ENCODE measurements around the gene C1orf94. TPM values are rescaled to one million over a fixed set of nuclear protein-coding genes. Genes with fewer than 3 reads are reported as not detected.

Gene C1orf94
- total and polyA plus RNA-seq, 2 donors (not counting 1 experiment from before 2014, with no cell fraction given): not detected

DNA sequence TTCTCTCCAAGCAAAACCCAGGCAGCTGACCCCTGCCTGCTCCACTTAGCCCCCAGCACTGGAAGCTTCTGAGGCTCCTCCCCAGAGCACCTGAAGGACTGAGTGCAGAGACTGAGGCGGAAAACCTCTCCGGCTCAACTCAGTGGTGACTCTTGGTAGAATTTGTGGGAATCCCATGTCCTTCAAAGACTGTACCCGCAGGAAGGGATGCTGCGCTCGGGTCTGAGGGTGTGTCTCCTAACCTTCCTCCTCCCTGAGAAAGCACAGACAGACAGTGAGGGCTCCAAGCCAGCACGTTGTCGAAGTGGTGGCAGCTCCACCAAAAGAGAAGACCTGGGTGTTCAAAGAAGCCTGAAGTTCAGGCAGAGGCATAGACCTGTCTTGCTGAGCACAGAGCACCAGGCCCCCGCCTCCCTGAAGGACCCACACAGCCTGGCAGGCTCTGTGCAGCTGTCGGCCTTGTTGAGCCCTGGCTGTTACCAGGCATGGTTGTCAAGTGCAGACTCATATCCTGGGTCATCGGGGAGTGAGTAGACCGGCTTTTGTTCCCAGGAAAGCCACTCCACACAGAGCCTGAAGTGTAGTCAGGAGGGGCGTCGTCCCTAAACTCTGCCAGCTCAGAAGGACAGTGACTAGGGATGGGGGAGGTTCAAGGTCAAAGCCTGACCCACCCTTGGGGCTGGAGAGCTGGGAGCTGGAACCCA is 48.4 kb upstream of the C1orf94 start:
- ATAC-seq (ENCODE audit: low read depth): no peak
- no peak overlapping the region for H3K4me3 Mint-ChIP-seq

DNA sequence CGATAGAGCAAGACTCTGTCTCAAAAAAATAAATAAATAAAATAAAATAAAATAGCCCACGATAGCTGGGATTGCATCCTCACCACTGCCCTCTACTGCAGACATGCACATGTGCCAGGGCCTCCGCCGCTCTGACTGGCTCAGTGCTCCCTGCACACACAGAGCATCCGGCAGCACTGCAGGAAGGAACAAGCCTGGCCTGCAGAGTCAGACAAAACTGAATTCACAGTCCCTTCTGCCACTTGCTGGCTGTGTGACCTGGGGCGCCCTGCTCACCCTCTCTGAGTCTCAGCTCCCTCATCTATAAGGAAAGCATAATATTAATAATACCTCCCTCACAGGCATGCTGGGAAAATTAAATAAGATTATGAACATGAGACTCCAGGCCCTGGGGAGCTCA is 47.1 kb upstream of the C1orf94 start:
- Histone ChIP-seq H3K27ac (ENCODE audit: low read length in 2 of 2) (no peak overlapping the region), H3K9ac (ENCODE audit: low read length) (no peak overlapping the region), H3K4me2 (replicated peaks; ENCODE audit: low read depth, low read length, poor library complexity, severe bottlenecking) (no peak overlapping the region), H4K20me1 (ENCODE audit: control insufficient read depth, insufficient read depth, low read length, poor library complexity, severe bottlenecking) (no peaks in the 10 kb centered on the region), H3K36me3 (replicated peaks in 1 of 2; ENCODE audit: control extremely low read depth in 1 of 2, control insufficient read depth in 1 of 2, extremely low read depth in 1 of 2, insufficient read depth in 2 of 2, low read length in 1 of 2) (no peaks in the 10 kb centered on the region), H3K4me1 (ENCODE audit: control insufficient read depth in 2 of 2, insufficient read depth in 2 of 2, low read length in 2 of 2) (no peaks in the 10 kb centered on the region), H2AFZ (ENCODE audit: insufficient read depth, low read depth, low read length, poor library complexity, severe bottlenecking) (no peak overlapping the region), H3K4me3 (ENCODE audit: control extremely low read depth in 1 of 5, extremely low read depth in 1 of 5, insufficient read depth in 1 of 5, low read depth in 2 of 5, low read length in 4 of 5) (no peak overlapping the region), H3K9me3 (ENCODE audit: control extremely low read depth in 1 of 3, control insufficient read depth in 2 of 3, insufficient read depth in 1 of 3, low read length in 2 of 3) (no peaks in the 10 kb centered on the region), H3K79me2 (ENCODE audit: control insufficient read depth, insufficient read depth, low read length) (no peaks in the 10 kb centered on the region), H3K27me3 (replicated peaks in 1 of 4; ENCODE audit: control extremely low read depth in 1 of 4, control insufficient read depth in 3 of 4, insufficient read depth in 4 of 4, low read length in 3 of 4) (no peaks in the 10 kb centered on the region)
- ChIA-PET POLR2A (no interaction called here), CTCF (no interaction called here)
- TF ChIP-seq EZH2 (IDR thresholded peaks at IDR 0.05; ENCODE audit: borderline replicate concordance, insufficient read depth, low read depth, low read length, poor library complexity, severe bottlenecking): no peak
- TF ChIP-seq, protein P1, sequence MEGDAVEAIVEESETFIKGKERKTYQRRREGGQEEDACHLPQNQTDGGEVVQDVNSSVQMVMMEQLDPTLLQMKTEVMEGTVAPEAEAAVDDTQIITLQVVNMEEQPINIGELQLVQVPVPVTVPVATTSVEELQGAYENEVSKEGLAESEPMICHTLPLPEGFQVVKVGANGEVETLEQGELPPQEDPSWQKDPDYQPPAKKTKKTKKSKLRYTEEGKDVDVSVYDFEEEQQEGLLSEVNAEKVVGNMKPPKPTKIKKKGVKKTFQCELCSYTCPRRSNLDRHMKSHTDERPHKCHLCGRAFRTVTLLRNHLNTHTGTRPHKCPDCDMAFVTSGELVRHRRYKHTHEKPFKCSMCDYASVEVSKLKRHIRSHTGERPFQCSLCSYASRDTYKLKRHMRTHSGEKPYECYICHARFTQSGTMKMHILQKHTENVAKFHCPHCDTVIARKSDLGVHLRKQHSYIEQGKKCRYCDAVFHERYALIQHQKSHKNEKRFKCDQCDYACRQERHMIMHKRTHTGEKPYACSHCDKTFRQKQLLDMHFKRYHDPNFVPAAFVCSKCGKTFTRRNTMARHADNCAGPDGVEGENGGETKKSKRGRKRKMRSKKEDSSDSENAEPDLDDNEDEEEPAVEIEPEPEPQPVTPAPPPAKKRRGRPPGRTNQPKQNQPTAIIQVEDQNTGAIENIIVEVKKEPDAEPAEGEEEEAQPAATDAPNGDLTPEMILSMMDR (IDR thresholded peaks at IDR 0.05): no peak
- intact Hi-C loops (cut with micrococcal nuclease): no loop called here
- no peak for DNase-seq
- Mint-ChIP-seq H3K4me3 (no peak overlapping the region), H3K4me1 (no peaks in the 10 kb centered on the region), H3K27ac (no peak overlapping the region), H3K27me3 (peaks cover 24% of the 10 kb centered on the region), H3K9me3 (ENCODE audit: insufficient read depth) (no peaks in the 10 kb centered on the region)
- WGBS (ENCODE audit: insufficient coverage): 69% methylated on average over 3 of the region's 6 CpGs
- no peak for ATAC-seq (ENCODE audit: low read depth)

More for the DNA sequence above, 48.4 kb upstream of the C1orf94 start:
- DNase-seq: no peak
- no peak for TF ChIP-seq EZH2 (IDR thresholded peaks at IDR 0.05; ENCODE audit: borderline replicate concordance, insufficient read depth, low read depth, low read length, poor library complexity, severe bottlenecking)
- TF ChIP-seq, protein P1 (IDR thresholded peaks at IDR 0.05): no peak
- Histone ChIP-seq H3K27me3 (replicated peaks in 1 of 4; ENCODE audit: control extremely low read depth in 1 of 4, control insufficient read depth in 3 of 4, insufficient read depth in 4 of 4, low read length in 3 of 4) (no peaks in the 10 kb centered on the region), H3K79me2 (ENCODE audit: control insufficient read depth, insufficient read depth, low read length) (no peaks in the 10 kb centered on the region), H3K9me3 (ENCODE audit: control extremely low read depth in 1 of 3, control insufficient read depth in 2 of 3, insufficient read depth in 1 of 3, low read length in 2 of 3) (no peaks in the 10 kb centered on the region), H2AFZ (ENCODE audit: insufficient read depth, low read depth, low read length, poor library complexity, severe bottlenecking) (no peak overlapping the region), H3K4me1 (ENCODE audit: control insufficient read depth in 2 of 2, insufficient read depth in 2 of 2, low read length in 2 of 2) (no peaks in the 10 kb centered on the region), H4K20me1 (ENCODE audit: control insufficient read depth, insufficient read depth, low read length, poor library complexity, severe bottlenecking) (no peaks in the 10 kb centered on the region), H3K27ac (ENCODE audit: low read length in 2 of 2) (no peak overlapping the region), H3K9ac (ENCODE audit: low read length) (no peak overlapping the region), H3K4me2 (replicated peaks; ENCODE audit: low read depth, low read length, poor library complexity, severe bottlenecking) (no peak overlapping the region), H3K36me3 (replicated peaks in 1 of 2; ENCODE audit: control extremely low read depth in 1 of 2, control insufficient read depth in 1 of 2, extremely low read depth in 1 of 2, insufficient read depth in 2 of 2, low read length in 1 of 2) (no peaks in the 10 kb centered on the region), H3K4me3 (ENCODE audit: control extremely low read depth in 1 of 5, extremely low read depth in 1 of 5, insufficient read depth in 1 of 5, low read depth in 2 of 5, low read length in 4 of 5) (no peak overlapping the region)
- Mint-ChIP-seq H3K9me3 (ENCODE audit: insufficient read depth) (no peaks in the 10 kb centered on the region), H3K4me1 (no peaks in the 10 kb centered on the region), H3K27me3 (peaks cover 24% of the 10 kb centered on the region), H3K27ac (no peak overlapping the region)
- CTCF ChIA-PET: no interaction called here
- POLR2A ChIA-PET: no interaction called here
- intact Hi-C loops (cut with micrococcal nuclease): no loop called here
- 92% methylated on average over 13 of the region's 13 CpGs for WGBS (ENCODE audit: insufficient coverage)
